K562 (cell line): Measurements from ENCODE around the gene KLK2. TPM values are rescaled to one million over a fixed set of nuclear protein-coding genes. Genes with fewer than 3 reads are reported as not detected.

Experiments
- ATAC-seq: fragments of 200-7000 bp; cut with Tn5 transposase; 3 replicates; pipeline ENCODE4 v1.9.1; 2020; ENCODE audit warnings: moderate library complexity
- BruUV-seq: library from RNA; stranded (reverse); fragments of 400-500 nt; replicated peaks from 2 replicates; lab custom pipeline; 2021; lab: Mats Ljungman, UMichigan
- CTCF ChIA-PET: fragments of 300-600 bp; formaldehyde crosslinking; extraction: SDS; loops from one replicate; lab custom pipeline; 2021; ENCODE audit warnings: low intra/inter-chr PET ratio; lab: Yijun Ruan, JAX
- POLR2A ChIA-PET: fragments of 300-600, 350-650 bp; sonication (Branson Sonifier 250); formaldehyde crosslinking; extraction: SDS; loops from one replicate; lab custom pipeline; 2021; ENCODE audit warnings: antibody characterized with exemption, inconsistent platforms; lab: Yijun Ruan, JAX
- DNase-seq, 4 experiments: peaks; one replicate each; pipeline versions ENCODE4 v3.0.0 to v3.0.0-alpha.2; 2011 to 2018; ENCODE audit warnings: low spot score in 3 of 4, mixed read lengths in 3 of 4; ENCODE audit errors: extremely low read depth in 1 of 4
- FAIRE-seq: peaks from 2 replicates; lab custom pipeline; 2011; peaks lifted over from hg19 to GRCh38; lab: Jason Lieb, UNC
- H2AFZ ChIP-seq: 2 replicates; pipeline ENCODE4 v1.6.0; 2011; ENCODE audit warnings: low read depth, low read length, control low read depth, inconsistent platforms
- H3K27ac ChIP-seq: fragments of 200-600 bp; 3 replicates; pipeline ENCODE4 v1.8.0; 2011; ENCODE audit warnings: low read depth, mild to moderate bottlenecking, control low read depth, inconsistent platforms, low read length, moderate library complexity, mixed read lengths; ENCODE audit errors: extremely low read depth
- H3K27me3 ChIP-seq, 2 experiments: fragments of 300-600 bp in 1 of 2; 2 replicates in 1 of 2; 3 replicates in 1 of 2; pipeline versions ENCODE4 v1.6.0 to v1.8.0; 2011; ENCODE audit warnings: inconsistent platforms in 2 of 2, low read length in 2 of 2, mild to moderate bottlenecking in 1 of 2, mixed read lengths in 1 of 2, moderate library complexity in 1 of 2; ENCODE audit not compliant: control insufficient read depth in 2 of 2, insufficient read depth in 2 of 2
- H3K36me3 ChIP-seq: fragments of 300-600 bp; 3 replicates; pipeline ENCODE4 v1.8.0; 2011; ENCODE audit warnings: mild to moderate bottlenecking, low read length, inconsistent platforms; ENCODE audit not compliant: control insufficient read depth, insufficient read depth
- H3K4me1 ChIP-seq, 2 experiments: fragments of 200-600 bp in 1 of 2; replicated peaks in 1 of 2; 2 replicates in 1 of 2; 3 replicates in 1 of 2; pipeline versions ENCODE4 v1.5.1 to v1.8.0; 2011; ENCODE audit warnings: inconsistent platforms in 2 of 2, low read length in 2 of 2, mild to moderate bottlenecking in 1 of 2, mixed read lengths in 1 of 2, moderate library complexity in 1 of 2; ENCODE audit not compliant: control insufficient read depth in 2 of 2, insufficient read depth in 2 of 2
- H3K4me2 ChIP-seq: 2 replicates; pipeline ENCODE4 v1.6.1; 2011; ENCODE audit warnings: low read length, control low read depth, inconsistent platforms, mixed read lengths; ENCODE audit not compliant: insufficient read depth
- H3K4me3 ChIP-seq: fragments of 200-600 bp; sonication (generic), shearing (Covaris generic); 2 replicates; pipeline ENCODE4 v1.5.1; 2016; ENCODE audit warnings: control low read depth, inconsistent platforms
- H3K79me2 ChIP-seq: fragments of 200-600 bp; 3 replicates; pipeline ENCODE4 v1.8.0; 2011; ENCODE audit warnings: low read length, inconsistent platforms; ENCODE audit not compliant: control insufficient read depth, insufficient read depth
- H3K9ac ChIP-seq, 2 experiments: 2 replicates each; pipeline versions ENCODE4 v1.6.0 to v1.6.1; 2011; ENCODE audit warnings: low read depth in 2 of 2, low read length in 2 of 2, control low read depth in 1 of 2, inconsistent platforms in 1 of 2, mild to moderate bottlenecking in 1 of 2, mixed read lengths in 1 of 2; ENCODE audit not compliant: insufficient read depth in 1 of 2
- H3K9me1 ChIP-seq: one replicate; pipeline ENCODE4 v1.6.0; 2011; ENCODE audit warnings: inconsistent platforms, mild to moderate bottlenecking, low read length, moderate library complexity; ENCODE audit not compliant: control insufficient read depth, insufficient read depth
- H3K9me3 ChIP-seq: replicated peaks from 2 replicates; pipeline ENCODE4 v1.5.1; 2011; ENCODE audit warnings: low read depth, low read length, inconsistent platforms; ENCODE audit not compliant: control insufficient read depth, insufficient read depth
- H4K20me1 ChIP-seq: replicated peaks from 2 replicates; pipeline ENCODE4 v1.6.1; 2011; ENCODE audit warnings: low read length, inconsistent platforms, mixed read lengths; ENCODE audit not compliant: control insufficient read depth, insufficient read depth
- ATF1 ChIP-seq, 2 experiments: fragments of 450-650 bp in 1 of 2; IDR thresholded peaks; 2 replicates each; pipeline ENCODE4 v1.6.1; 2016; ENCODE audit warnings: missing compliant biosample characterization in 1 of 2, missing genetic modification characterization in 1 of 2
- ATF3 ChIP-seq, 2 experiments: fragments of 450-650 bp in 1 of 2; sonication (generic) in 1 of 2; formaldehyde crosslinking in 1 of 2; IDR thresholded peaks in 1 of 2; conservative IDR thresholded peaks in 1 of 2; 2 replicates each; pipeline versions ENCODE4 v1.6.1 to v1.8.1; 2016 to 2023; ENCODE audit warnings: mild to moderate bottlenecking in 2 of 2, moderate library complexity in 2 of 2, inconsistent platforms in 1 of 2, missing genetic modification reagents in 1 of 2
- ATF7 ChIP-seq: fragments of 450-650 bp; IDR thresholded peaks from 2 replicates; pipeline ENCODE4 v1.7.1; 2014; ENCODE audit warnings: mild to moderate bottlenecking, moderate library complexity
- CREM ChIP-seq: IDR thresholded peaks from 2 replicates; pipeline ENCODE4 v1.6.1; 2014; ENCODE audit warnings: antibody characterized with exemption, low read depth
- CTCF ChIP-seq, 3 experiments: IDR thresholded peaks in 2 of 3; conservative IDR thresholded peaks in 1 of 3; 2 replicates each; pipeline ENCODE4 v1.5.1; 2011 to 2012; ENCODE audit warnings: low read length in 3 of 3, mild to moderate bottlenecking in 3 of 3, control low read depth in 2 of 3, improper control_type of control experiment in 1 of 3, inconsistent platforms in 1 of 3, low read depth in 1 of 3, mixed read lengths in 1 of 3, moderate library complexity in 1 of 3; ENCODE audit not compliant: insufficient read depth in 2 of 3
- E2F3 ChIP-seq: fragments of 250-450 bp; sonication (Bioruptor Pico); IDR thresholded peaks from 2 replicates; pipeline ENCODE4 v1.4.0; 2020; ENCODE audit warnings: mild to moderate bottlenecking
- GABPB1 ChIP-seq: sonication (generic); formaldehyde crosslinking; IDR thresholded peaks from 2 replicates; pipeline ENCODE4 v1.8.0; 2022; ENCODE audit warnings: mild to moderate bottlenecking, missing genetic modification reagents
- HNRNPH1 ChIP-seq: fragments of 200-400 bp; formaldehyde crosslinking; optimal IDR thresholded peaks from 2 replicates; pipeline ENCODE3; 2017; ENCODE audit warnings: low read depth, mild to moderate bottlenecking, low read length, moderate library complexity
- IRF1 ChIP-seq: sonication (generic); formaldehyde crosslinking; IDR thresholded peaks from 2 replicates; pipeline ENCODE4 v1.8.0; 2022; ENCODE audit warnings: missing genetic modification reagents, mild to moderate bottlenecking, borderline replicate concordance
- JUND ChIP-seq, 2 experiments: IDR thresholded peaks; 2 replicates in 1 of 2; 3 replicates in 1 of 2; pipeline ENCODE4 v1.6.1; 2011; ENCODE audit warnings: borderline replicate concordance in 2 of 2, low read depth in 2 of 2, low read length in 2 of 2, improper control_type of control experiment in 1 of 2, missing biosample characterization in 1 of 2, missing genetic modification characterization in 1 of 2, missing genetic modification reagents in 1 of 2
- PHF21A ChIP-seq: fragments of 450-650 bp; IDR thresholded peaks from 2 replicates; pipeline ENCODE4 v1.6.1; 2017; ENCODE audit warnings: low read depth, borderline replicate concordance
- POLR2B ChIP-seq: fragments of 450-650 bp; IDR thresholded peaks from 2 replicates; pipeline ENCODE4 v1.6.1; 2018; ENCODE audit warnings: low read depth; ENCODE audit not compliant: partially characterized antibody
- POLR3A ChIP-seq: IDR thresholded peaks from 2 replicates; pipeline ENCODE4 v1.6.1; 2011; ENCODE audit warnings: borderline replicate concordance, mild to moderate bottlenecking, moderate library complexity; ENCODE audit not compliant: insufficient read length, insufficient read depth; ENCODE audit errors: extremely low read depth
- RBM14 ChIP-seq: fragments of 200-400 bp; formaldehyde crosslinking; IDR thresholded peaks from 2 replicates; pipeline ENCODE4 v1.6.1; 2018; ENCODE audit warnings: low read depth, mild to moderate bottlenecking, low read length, moderate library complexity, borderline replicate concordance; ENCODE audit not compliant: insufficient read depth
- ZEB2 ChIP-seq: fragments of 450-650 bp; IDR thresholded peaks from 2 replicates; pipeline ENCODE4 v1.6.1; 2016
- ZNF551 ChIP-seq: fragments of 250-450 bp; sonication (Bioruptor Pico); IDR thresholded peaks from 2 replicates; pipeline ENCODE4 v1.5.0; 2021; ENCODE audit warnings: mild to moderate bottlenecking, moderate library complexity
- ZNF785 ChIP-seq: fragments of 250-450 bp; sonication (Bioruptor Pico); IDR thresholded peaks from 2 replicates; pipeline ENCODE4 v1.4.0; 2020; ENCODE audit warnings: mild to moderate bottlenecking
- WGBS: fragments of 100-300 bp; shearing (Covaris generic); methylation state at CpG from one replicate; pipeline ENCODE4 v1.1.6; 2016; ENCODE audit warnings: low coverage, mixed read lengths; ENCODE audit not compliant: insufficient coverage; ENCODE audit errors: missing lambda C conversion rate; 5-methylcytosine and 5-hydroxymethylcytosine counted together
- in situ Hi-C: fragments of 300-500 bp; cut with MboI; formaldehyde crosslinking; loops from 4 replicates; pipeline ENCODE4 v1.15.0; 2018; ENCODE audit warnings: inconsistent platforms, mixed read lengths
- intact Hi-C: fragments of 100-400 bp; cut with micrococcal nuclease; formaldehyde crosslinking; loops from 2 replicates; pipeline ENCODE4 v1.14.2; 2022
- polyA plus RNA-seq, 8 experiments: library from polyadenylated mRNA; depleted of rRNA in 4 of 8; stranded (reverse) in 5 of 8; unstranded in 3 of 8; fragments of >200 nt; fragmentation: Nextera tagmentation in 2 of 8; fragmentation: Illumina TruSeq in 1 of 8; extraction: Ambion mirVana in 2 of 8; extraction: Trizol in 1 of 8; gene quantifications; 2 replicates each; pipeline versions ENCODE4 v1.2.1 to v1.2.3, GENCODE V29; 2011 to 2014; ENCODE audit warnings: inconsistent platforms in 1 of 8, missing spikeins in 1 of 8
- total RNA-seq, 7 experiments: library from RNA; depleted of rRNA in 6 of 7; stranded (reverse); fragments of >200 nt in 6 of 7; fragmentation: Illumina TruSeq in 2 of 7; extraction: Trizol in 2 of 7; gene quantifications; 2 replicates each; pipeline versions ENCODE4 v1.2.1 to v1.2.3, GENCODE V29; 2011 to 2021; ENCODE audit warnings: low replicate concordance in 1 of 7

KLK2 gene
- total and polyA plus RNA-seq, 9 of the 15 experiments (the other 6 are each of a cell fraction or from before 2014, with no cell fraction given) = 0.11 to 0.47 (median 0.23) TPM; not detected in 1

- no peak for TF ChIP-seq GABPB1 (CRISPR knock-in tag)
- TF ChIP-seq RBM14 = no peak
- no peak for TF ChIP-seq POLR3A
- TF ChIP-seq POLR2B = no peak
- no peak for TF ChIP-seq HNRNPH1
Measured at GRCh38 chr19:50850738-50851137, 22.5 kb upstream of the KLK2 start (continued).

- Histone ChIP-seq H3K4me2 (no peak overlapping the region), H3K4me1 (no peaks in the 10 kb centered on the region; a peak in 1 of 5 replicates), H3K9me1 (no peaks in the 10 kb centered on the region), H3K27me3 (peaks cover 11 to 53% of the 10 kb centered on the region in 2 experiments; a peak in 4 of 5 replicates), H3K79me2 (no peaks in the 10 kb centered on the region), H2AFZ (no peak overlapping the region), H4K20me1 (no peaks in the 10 kb centered on the region), H3K36me3 (no peaks in the 10 kb centered on the region), H3K9ac (no peak overlapping the region), H3K9me3 (no peaks in the 10 kb centered on the region), H3K27ac (no peak overlapping the region), H3K4me3 (no peak overlapping the region)
- in situ Hi-C loops = no loop called here
- DNase-seq (no peak), FAIRE-seq (no peak), ATAC-seq (no peak)
- ChIA-PET POLR2A (no interaction called here), CTCF (no interaction called here)
- intact Hi-C loops = no loop called here
- TF ChIP-seq IRF1 (CRISPR knock-in tag) (no peak), PHF21A (no peak), ATF1 (CRISPR knock-in tag; IDR thresholded peaks at IDR 0.05) (no peak), ATF1 (tag; IDR thresholded peaks at IDR 0.05) (peak; percentile 52; the same call in 1 of the 2 replicates), ZEB2 (no peak), ATF3 (IDR thresholded peaks at IDR 0.05) (peak; percentile 77), ATF3 (CRISPR knock-in tag; conservative IDR thresholded peaks at IDR 0.05) (no peak), CTCF (IDR thresholded peaks at IDR 0.05 in 2 of 3, conservative IDR thresholded peaks at IDR 0.05 in 1 of 3; ENCODE audit: insufficient read depth in 2 of 3, low read depth in 1 of 3, low read length in 3 of 3) (no peak), CREM (peak; percentile 46; the same call in 1 of the 2 replicates), ATF7 (peak; percentile 85), ZNF551 (CRISPR knock-in tag) (no peak), E2F3 (no peak), JUND (IDR thresholded peaks at IDR 0.05; ENCODE audit: borderline replicate concordance, low read depth, low read length) (0 out of 2 replicates have a peak, but pooled peaks have one; percentile 16), JUND (tag; IDR thresholded peaks at IDR 0.05; ENCODE audit: borderline replicate concordance, low read depth, low read length) (no peak), ZNF785 (CRISPR knock-in tag) (no peak)
- BruUV-seq = no TSS peak
- 3% methylated on average over 4 of the region's 4 CpGs for WGBS
Measured at GRCh38 chr19:50851620-50852019, 21.6 kb upstream of the KLK2 start.
